GM23248 (cell line): ENCODE measurements around the gene TEAD3.

Source experiments
- EZH2 ChIP-seq: fragments of 200-600 bp; sonication (generic); IDR thresholded peaks from 2 replicates; pipeline ENCODE4 v1.6.1; 2018; ENCODE audit warnings: antibody characterized with exemption, mild to moderate bottlenecking; ENCODE audit not compliant: insufficient read depth, poor library complexity, severe bottlenecking
- EZH2phosphoT487 ChIP-seq: fragments of 200-600 bp; sonication (generic); IDR thresholded peaks from 2 replicates; pipeline ENCODE4 v1.6.1; 2018; ENCODE audit warnings: antibody characterized with exemption, moderate library complexity, mild to moderate bottlenecking, low read depth; ENCODE audit not compliant: insufficient read depth

- no peak for TF ChIP-seq EZH2
- no peak for TF ChIP-seq EZH2phosphoT487
These were observed 26.2 kb downstream of the TEAD3 start for GRCh38 chr6:35470663-35471120.
